GM18951 (cell line): ENCODE measurements around the gene GBGT1.

Experiments
- POLR2A ChIP-seq: IDR thresholded peaks from 4 replicates; pipeline ENCODE4 v1.6.1; 2011; ENCODE audit warnings: mild to moderate bottlenecking; ENCODE audit not compliant: insufficient read length, insufficient read depth; ENCODE audit errors: extremely low read depth
- in situ Hi-C: fragments of 300-500 bp; cut with MboI; formaldehyde crosslinking; loops from one replicate; pipeline ENCODE4 v1.12.0; 2022; ENCODE audit warnings: low sequenced_read_pairs, mixed read lengths, inconsistent platforms; ENCODE audit not compliant: unreplicated experiment

The GBGT1 gene

DNA sequence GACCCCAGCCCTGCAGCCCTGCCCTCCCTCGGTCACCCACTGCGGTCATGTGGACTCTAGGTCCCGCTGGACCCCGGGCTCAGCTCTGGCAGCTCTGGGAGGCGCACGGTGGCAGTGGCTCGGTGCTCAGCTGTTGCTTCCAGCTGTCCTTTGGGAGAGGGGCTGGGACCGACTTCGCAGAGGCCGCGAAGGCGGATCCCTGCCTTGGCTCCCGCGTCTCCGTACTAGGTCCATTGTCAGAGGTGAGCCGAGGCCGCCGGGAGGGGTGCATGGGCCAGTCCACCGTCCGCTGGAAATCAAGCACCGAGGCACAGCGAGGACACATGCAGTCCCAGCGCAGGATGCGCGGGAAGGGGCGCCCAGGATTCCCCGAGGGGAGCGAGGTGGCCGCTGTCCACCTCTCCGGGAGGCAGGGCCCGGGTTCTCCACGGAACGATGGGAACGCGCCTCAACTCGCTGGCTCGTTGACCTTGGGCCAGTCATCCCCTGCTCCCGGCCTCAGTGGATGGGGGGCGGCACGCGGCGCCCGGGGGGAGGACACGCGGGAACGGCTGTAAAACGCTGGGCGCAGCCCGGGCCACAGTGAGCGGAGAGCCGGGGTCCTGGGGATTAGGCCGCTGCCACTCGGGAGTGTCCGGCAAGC, 732 bp downstream of the GBGT1 start:
- no peak for TF ChIP-seq POLR2A
- in situ Hi-C loops, result no loop called here

GRCh38 chr9:133161547-133161950, 2.2 kb downstream of the GBGT1 start:
- in situ Hi-C loops, result no loop called here
- no peak for TF ChIP-seq POLR2A

DNA sequence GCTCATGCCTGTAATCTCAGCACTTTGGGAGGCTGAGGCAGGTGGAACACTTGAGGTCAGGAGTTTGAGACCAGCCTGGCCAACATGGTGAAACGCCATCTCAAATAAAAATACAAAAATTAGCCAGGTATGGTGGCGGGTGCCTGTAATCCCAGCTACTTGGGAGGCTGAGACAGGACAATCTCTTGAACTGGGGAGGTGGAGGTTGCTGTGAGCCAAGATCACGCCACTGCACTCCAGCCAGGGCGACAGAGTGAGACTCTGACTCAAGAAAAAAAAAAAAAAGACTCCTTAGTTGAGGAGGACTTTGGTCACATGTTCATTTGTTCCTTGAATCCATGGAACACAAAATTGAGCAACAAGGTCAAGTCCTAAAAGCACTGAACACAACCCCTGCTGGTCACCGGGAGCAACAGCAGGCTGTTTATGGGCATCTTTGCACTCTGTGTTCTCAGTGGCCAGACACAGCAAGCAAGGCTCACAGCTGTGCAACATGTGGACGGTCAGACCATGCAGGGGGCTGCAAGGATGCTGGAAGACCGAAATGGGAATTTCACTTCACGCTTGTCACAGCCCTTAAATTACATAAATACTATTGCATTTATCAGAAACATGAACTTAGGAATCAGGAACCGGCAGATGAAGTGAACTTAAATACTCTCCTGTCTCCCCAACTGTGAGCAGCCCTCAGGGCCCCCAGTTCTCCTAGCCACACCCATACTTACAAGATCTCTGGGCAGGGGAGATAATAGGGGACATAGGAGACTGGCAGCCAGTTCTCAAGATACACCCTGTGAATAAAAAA, 2.8 kb downstream of the GBGT1 start:
- in situ Hi-C loops, result no loop called here
- no peak for TF ChIP-seq POLR2A

- in situ Hi-C loops, result no loop called here
- TF ChIP-seq POLR2A, result no peak
Measured at GRCh38 chr9:133158695-133159094, 5.0 kb downstream of the GBGT1 start.

DNA sequence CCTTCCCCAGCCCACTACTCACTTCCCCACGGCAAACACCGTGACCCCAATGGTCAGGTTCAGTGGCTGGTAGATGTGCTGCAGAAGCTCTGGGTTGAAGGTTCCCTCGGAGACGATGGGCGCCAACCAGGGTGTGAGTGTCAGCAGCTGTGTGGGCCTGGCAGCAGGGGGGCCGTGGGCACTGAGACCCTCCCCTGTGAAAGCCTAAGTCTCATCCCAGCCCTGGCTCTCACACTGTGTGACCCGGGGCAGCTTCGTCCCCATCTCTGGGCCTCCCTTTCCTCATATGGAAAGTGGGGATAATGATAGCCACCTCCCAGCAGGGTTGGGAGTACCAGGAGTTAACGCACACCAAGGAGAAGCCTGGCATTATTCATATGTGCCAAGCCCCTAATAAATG, 8.6 kb downstream of the GBGT1 start:
- TF ChIP-seq POLR2A, result no peak
- in situ Hi-C loops, result no loop called here

- TF ChIP-seq POLR2A, result no peak
- in situ Hi-C loops, result no loop called here
Measured at GRCh38 chr9:133154097-133154989, 9.4 kb downstream of the GBGT1 start.

GRCh38 chr9:133153227-133154096, 10.3 kb downstream of the GBGT1 start:
- no peak for TF ChIP-seq POLR2A

GRCh38 chr9:133151601-133152525, 11.9 kb downstream of the GBGT1 start:
- no peak for TF ChIP-seq POLR2A
- in situ Hi-C loops, result no loop called here

More at GRCh38 chr9:133153227-133154096, 10.3 kb downstream of the GBGT1 start:
- in situ Hi-C loops, result no loop called here

DNA sequence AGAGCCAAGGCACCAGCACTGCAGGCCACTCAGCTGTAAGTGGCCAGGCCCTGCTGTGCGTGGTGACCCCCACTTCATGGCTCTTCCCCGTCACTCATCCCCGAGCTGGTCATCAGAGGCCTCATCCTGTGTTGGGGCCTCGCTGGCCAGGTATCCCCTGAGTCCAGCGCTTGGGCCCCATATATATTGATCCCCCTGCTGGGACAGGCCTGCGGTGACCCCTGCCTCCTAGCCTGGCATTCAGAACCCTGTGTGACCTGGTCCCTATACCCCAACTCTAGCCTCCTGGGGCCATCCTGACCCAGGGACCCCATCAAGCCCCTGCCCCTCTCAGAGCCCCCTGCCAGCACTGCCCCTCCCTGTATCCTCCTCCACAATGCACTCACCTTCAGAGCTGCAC, 12.7 kb downstream of the GBGT1 start:
- no peak for TF ChIP-seq POLR2A
- in situ Hi-C loops, result no loop called here

- in situ Hi-C loops, result loop anchor here (5.0 to 10.0 kb wide), 2 partner anchors 42 to 115 kb away; partner anchors contain the start of gene GTF3C5
- TF ChIP-seq POLR2A, result peak; percentile 68
Measured at GRCh38 chr9:133149130-133150015, 14.3 kb downstream of the GBGT1 start.
